ENCODE results near the gene PALLD.

DNA sequence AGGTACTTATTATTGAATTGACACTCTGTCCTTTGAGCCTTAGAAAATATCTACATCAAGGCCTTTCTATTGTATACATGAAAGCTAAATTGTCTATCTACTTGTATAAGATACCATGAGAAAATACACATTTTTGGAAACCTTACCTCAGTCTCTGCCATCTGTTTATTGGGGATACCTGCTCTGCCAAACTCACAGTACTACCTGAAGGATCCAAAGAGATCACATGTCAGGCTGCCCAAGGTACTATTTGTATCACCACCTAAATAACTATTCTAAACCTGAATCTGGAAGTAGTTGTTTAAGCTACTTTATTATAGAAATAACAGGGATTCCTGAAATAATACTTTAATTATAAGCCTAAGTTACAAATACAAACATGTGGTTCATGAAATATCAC is 126.2 kb downstream of the PALLD start:
- TF ChIP-seq, protein P1, sequence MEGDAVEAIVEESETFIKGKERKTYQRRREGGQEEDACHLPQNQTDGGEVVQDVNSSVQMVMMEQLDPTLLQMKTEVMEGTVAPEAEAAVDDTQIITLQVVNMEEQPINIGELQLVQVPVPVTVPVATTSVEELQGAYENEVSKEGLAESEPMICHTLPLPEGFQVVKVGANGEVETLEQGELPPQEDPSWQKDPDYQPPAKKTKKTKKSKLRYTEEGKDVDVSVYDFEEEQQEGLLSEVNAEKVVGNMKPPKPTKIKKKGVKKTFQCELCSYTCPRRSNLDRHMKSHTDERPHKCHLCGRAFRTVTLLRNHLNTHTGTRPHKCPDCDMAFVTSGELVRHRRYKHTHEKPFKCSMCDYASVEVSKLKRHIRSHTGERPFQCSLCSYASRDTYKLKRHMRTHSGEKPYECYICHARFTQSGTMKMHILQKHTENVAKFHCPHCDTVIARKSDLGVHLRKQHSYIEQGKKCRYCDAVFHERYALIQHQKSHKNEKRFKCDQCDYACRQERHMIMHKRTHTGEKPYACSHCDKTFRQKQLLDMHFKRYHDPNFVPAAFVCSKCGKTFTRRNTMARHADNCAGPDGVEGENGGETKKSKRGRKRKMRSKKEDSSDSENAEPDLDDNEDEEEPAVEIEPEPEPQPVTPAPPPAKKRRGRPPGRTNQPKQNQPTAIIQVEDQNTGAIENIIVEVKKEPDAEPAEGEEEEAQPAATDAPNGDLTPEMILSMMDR (IDR thresholded peaks at IDR 0.05) = no peak
- TF ChIP-seq POLR2A (IDR thresholded peaks at IDR 0.05; ENCODE audit: low read depth) (no peak), POLR2AphosphoS5 (IDR thresholded peaks at IDR 0.05) (no peak)
